HepG2 (cell line): ENCODE results near the gene ANKRD17. TPM values are rescaled to one million over a fixed set of nuclear protein-coding genes. Genes with fewer than 3 reads are reported as not detected.

ENCODE experiments used
- CBX1 ChIP-seq: IDR thresholded peaks from one replicate; pipeline ENCODE4 v1.6.1; 2016; ENCODE audit warnings: antibody characterized with exemption, low read depth
- CREB3 ChIP-seq: sonication (generic); formaldehyde crosslinking; IDR thresholded peaks from 2 replicates; pipeline ENCODE4 v1.5.0; 2020; ENCODE audit warnings: missing genetic modification reagents
- HOMEZ ChIP-seq: IDR thresholded peaks from 2 replicates; pipeline ENCODE4 v1.6.1; 2016; ENCODE audit warnings: low read depth
- LCORL ChIP-seq, 2 experiments: fragments of 450-650 bp in 1 of 2; sonication (generic) in 1 of 2; formaldehyde crosslinking in 1 of 2; IDR thresholded peaks; 2 replicates each; pipeline versions ENCODE4 v1.5.0 to v1.6.1; 2017 to 2020; ENCODE audit warnings: antibody characterized with exemption in 1 of 2, missing genetic modification reagents in 1 of 2
- MAX ChIP-seq: IDR thresholded peaks from 2 replicates; pipeline ENCODE4 v1.6.1; 2012; ENCODE audit warnings: inconsistent platforms
- MIER3 ChIP-seq: IDR thresholded peaks from 2 replicates; pipeline ENCODE4 v1.6.1; 2016; ENCODE audit warnings: missing compliant biosample characterization, borderline replicate concordance
- NFE2L1 ChIP-seq: sonication (generic); formaldehyde crosslinking; IDR thresholded peaks from 2 replicates; pipeline ENCODE4 v1.4.0; 2020; ENCODE audit warnings: missing genetic modification reagents, mild to moderate bottlenecking, borderline replicate concordance
- NONO ChIP-seq, 2 experiments: fragments of 450-650 bp in 1 of 2; sonication (generic) in 1 of 2; formaldehyde crosslinking in 1 of 2; IDR thresholded peaks in 1 of 2; conservative IDR thresholded peaks in 1 of 2; 2 replicates each; pipeline versions ENCODE4 v1.6.1 to v1.8.0; 2017 to 2022; ENCODE audit warnings: mild to moderate bottlenecking in 1 of 2, missing genetic modification reagents in 1 of 2, moderate library complexity in 1 of 2
- NRL ChIP-seq: sonication (generic); formaldehyde crosslinking; IDR thresholded peaks from 2 replicates; pipeline ENCODE4 v1.5.0; 2020; ENCODE audit warnings: missing genetic modification reagents, mild to moderate bottlenecking, moderate library complexity, borderline replicate concordance
- SNAPC2 ChIP-seq: sonication (generic); formaldehyde crosslinking; IDR thresholded peaks from 2 replicates; pipeline ENCODE4 v1.8.1; 2022; ENCODE audit warnings: mild to moderate bottlenecking, missing genetic modification reagents
- SP2 ChIP-seq: sonication (generic); formaldehyde crosslinking; IDR thresholded peaks from 2 replicates; pipeline ENCODE4 v1.5.1; 2020; ENCODE audit warnings: mild to moderate bottlenecking, missing genetic modification reagents
- ZFAT ChIP-seq: sonication (generic); formaldehyde crosslinking; conservative IDR thresholded peaks from 2 replicates; pipeline ENCODE4 v1.8.1; 2023; ENCODE audit warnings: missing genetic modification reagents, inconsistent platforms
- ZFX ChIP-seq: sonication (generic); formaldehyde crosslinking; IDR thresholded peaks from 2 replicates; pipeline ENCODE4 v1.4.0; 2020; ENCODE audit warnings: mild to moderate bottlenecking, low read depth, missing genetic modification reagents, moderate library complexity
- ZNF264 ChIP-seq: sonication (generic); formaldehyde crosslinking; IDR thresholded peaks from 2 replicates; pipeline ENCODE4 v1.4.0; 2020; ENCODE audit warnings: missing genetic modification reagents
- ZNF280D ChIP-seq: sonication (generic); formaldehyde crosslinking; IDR thresholded peaks from 2 replicates; pipeline ENCODE4 v1.5.1; 2020; ENCODE audit warnings: mild to moderate bottlenecking, missing genetic modification reagents
- ZNF460 ChIP-seq: sonication (generic); formaldehyde crosslinking; IDR thresholded peaks from 2 replicates; pipeline ENCODE4 v1.5.1; 2020; ENCODE audit warnings: missing genetic modification reagents, mild to moderate bottlenecking, borderline replicate concordance
- ZNF878 ChIP-seq: sonication (generic); formaldehyde crosslinking; IDR thresholded peaks from 2 replicates; pipeline ENCODE4 v1.8.1; 2023; ENCODE audit warnings: mild to moderate bottlenecking, missing genetic modification reagents, moderate library complexity
- polyA plus RNA-seq, 8 experiments: library from polyadenylated mRNA; depleted of rRNA in 3 of 8; stranded (reverse) in 7 of 8; unstranded in 1 of 8; fragments of >200 nt; fragmentation: Illumina TruSeq in 4 of 8; extraction: Trizol in 4 of 8; gene quantifications; 2 replicates each; pipeline versions ENCODE4 v1.2.1 to v1.2.3, GENCODE V29; 2011 to 2016; ENCODE audit warnings: low read depth in 4 of 8, missing spikeins in 1 of 8, mixed read lengths in 1 of 8; ENCODE audit not compliant: insufficient read depth in 1 of 8
- total RNA-seq, 5 experiments: library from RNA; depleted of rRNA; stranded (reverse); fragments of >200 nt; fragmentation: Illumina TruSeq; extraction: Trizol; gene quantifications; 2 replicates each; pipeline ENCODE4 v1.2.3, GENCODE V29; 2016; ENCODE audit warnings: low read depth in 1 of 5
- TF ChIP-seq, protein P1 (sequence below): sonication (generic); formaldehyde crosslinking; IDR thresholded peaks from 2 replicates; pipeline ENCODE4 v1.8.0; 2022; ENCODE audit warnings: mild to moderate bottlenecking, missing genetic modification reagents; ENCODE audit not compliant: insufficient replicate concordance
- TF ChIP-seq, protein P2 (sequence below): sonication (generic); formaldehyde crosslinking; IDR thresholded peaks from 2 replicates; pipeline ENCODE4 v1.9.0; 2021; ENCODE audit warnings: missing genetic modification reagents, borderline replicate concordance

The ANKRD17 gene
- total and polyA plus RNA-seq, 2 of the 13 experiments (the other 11 are each of a cell fraction or from before 2014, with no cell fraction given) = 55.7 to 61.1 TPM

DNA sequence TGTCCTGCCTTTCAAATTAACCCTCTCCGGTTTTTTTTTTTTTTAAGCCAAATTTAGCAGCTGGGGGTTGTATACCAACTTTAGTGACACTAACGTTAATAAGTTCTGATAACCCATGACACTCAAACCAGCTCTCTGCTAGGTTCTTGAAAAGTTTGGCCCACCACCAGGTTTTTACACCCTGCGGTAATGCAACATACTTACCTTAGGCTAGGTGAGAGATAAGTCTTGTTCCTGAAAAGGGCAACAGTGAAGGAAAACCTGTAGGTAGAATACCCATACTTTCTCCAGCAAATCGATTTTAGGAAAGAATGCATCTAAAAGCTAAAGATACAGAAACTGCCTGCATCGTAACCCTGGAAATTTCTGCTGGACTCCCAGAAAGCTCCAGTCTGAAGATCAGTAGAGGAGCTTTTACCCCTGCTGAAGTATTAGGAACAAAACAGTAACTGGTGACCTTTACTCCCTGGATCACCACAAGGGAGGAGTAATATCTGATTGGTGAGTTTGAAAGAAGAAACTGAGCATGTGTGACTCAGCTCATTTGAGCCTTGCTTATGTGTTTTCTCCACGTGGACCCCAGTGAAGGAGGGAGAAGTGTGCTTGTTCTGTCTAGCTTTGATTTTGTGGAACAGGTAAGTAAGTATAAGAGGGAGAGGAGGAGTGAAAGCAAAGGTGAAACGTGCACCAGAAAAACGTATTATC lies 154.6 kb downstream of the ANKRD17 start (continued):
- TF ChIP-seq, protein P1, sequence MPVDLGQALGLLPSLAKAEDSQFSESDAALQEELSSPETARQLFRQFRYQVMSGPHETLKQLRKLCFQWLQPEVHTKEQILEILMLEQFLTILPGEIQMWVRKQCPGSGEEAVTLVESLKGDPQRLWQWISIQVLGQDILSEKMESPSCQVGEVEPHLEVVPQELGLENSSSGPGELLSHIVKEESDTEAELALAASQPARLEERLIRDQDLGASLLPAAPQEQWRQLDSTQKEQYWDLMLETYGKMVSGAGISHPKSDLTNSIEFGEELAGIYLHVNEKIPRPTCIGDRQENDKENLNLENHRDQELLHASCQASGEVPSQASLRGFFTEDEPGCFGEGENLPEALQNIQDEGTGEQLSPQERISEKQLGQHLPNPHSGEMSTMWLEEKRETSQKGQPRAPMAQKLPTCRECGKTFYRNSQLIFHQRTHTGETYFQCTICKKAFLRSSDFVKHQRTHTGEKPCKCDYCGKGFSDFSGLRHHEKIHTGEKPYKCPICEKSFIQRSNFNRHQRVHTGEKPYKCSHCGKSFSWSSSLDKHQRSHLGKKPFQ (CRISPR knock-in tag) = peak; percentile 23
- TF ChIP-seq CREB3 (CRISPR knock-in tag) (no peak), NRL (CRISPR knock-in tag) (no peak), ZFX (no peak), HOMEZ (CRISPR knock-in tag) (peak; percentile 97), LCORL (IDR thresholded peaks at IDR 0.05) (no peak), LCORL (CRISPR knock-in tag; IDR thresholded peaks at IDR 0.05) (peak; percentile 58), SP2 (CRISPR knock-in tag) (no peak), NFE2L1 (CRISPR knock-in tag) (no peak), CBX1 (no peak), ZNF280D (CRISPR knock-in tag) (no peak), NONO (IDR thresholded peaks at IDR 0.05) (no peak), NONO (CRISPR knock-in tag; conservative IDR thresholded peaks at IDR 0.05) (peak; percentile 36; the same call in 1 of the 2 replicates), ZFAT (CRISPR knock-in tag) (no peak), ZNF460 (CRISPR knock-in tag) (no peak), SNAPC2 (CRISPR knock-in tag) (no peak), ZNF264 (CRISPR knock-in tag) (no peak), MAX (peak; percentile 97), ZNF878 (CRISPR knock-in tag) (peak; percentile 90), MIER3 (CRISPR knock-in tag) (no peak)
- TF ChIP-seq, protein P2, sequence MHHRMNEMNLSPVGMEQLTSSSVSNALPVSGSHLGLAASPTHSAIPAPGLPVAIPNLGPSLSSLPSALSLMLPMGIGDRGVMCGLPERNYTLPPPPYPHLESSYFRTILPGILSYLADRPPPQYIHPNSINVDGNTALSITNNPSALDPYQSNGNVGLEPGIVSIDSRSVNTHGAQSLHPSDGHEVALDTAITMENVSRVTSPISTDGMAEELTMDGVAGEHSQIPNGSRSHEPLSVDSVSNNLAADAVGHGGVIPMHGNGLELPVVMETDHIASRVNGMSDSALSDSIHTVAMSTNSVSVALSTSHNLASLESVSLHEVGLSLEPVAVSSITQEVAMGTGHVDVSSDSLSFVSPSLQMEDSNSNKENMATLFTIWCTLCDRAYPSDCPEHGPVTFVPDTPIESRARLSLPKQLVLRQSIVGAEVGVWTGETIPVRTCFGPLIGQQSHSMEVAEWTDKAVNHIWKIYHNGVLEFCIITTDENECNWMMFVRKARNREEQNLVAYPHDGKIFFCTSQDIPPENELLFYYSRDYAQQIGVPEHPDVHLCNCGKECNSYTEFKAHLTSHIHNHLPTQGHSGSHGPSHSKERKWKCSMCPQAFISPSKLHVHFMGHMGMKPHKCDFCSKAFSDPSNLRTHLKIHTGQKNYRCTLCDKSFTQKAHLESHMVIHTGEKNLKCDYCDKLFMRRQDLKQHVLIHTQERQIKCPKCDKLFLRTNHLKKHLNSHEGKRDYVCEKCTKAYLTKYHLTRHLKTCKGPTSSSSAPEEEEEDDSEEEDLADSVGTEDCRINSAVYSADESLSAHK = no peak
